Measurements from ENCODE around the gene COL18A1.

DNA sequence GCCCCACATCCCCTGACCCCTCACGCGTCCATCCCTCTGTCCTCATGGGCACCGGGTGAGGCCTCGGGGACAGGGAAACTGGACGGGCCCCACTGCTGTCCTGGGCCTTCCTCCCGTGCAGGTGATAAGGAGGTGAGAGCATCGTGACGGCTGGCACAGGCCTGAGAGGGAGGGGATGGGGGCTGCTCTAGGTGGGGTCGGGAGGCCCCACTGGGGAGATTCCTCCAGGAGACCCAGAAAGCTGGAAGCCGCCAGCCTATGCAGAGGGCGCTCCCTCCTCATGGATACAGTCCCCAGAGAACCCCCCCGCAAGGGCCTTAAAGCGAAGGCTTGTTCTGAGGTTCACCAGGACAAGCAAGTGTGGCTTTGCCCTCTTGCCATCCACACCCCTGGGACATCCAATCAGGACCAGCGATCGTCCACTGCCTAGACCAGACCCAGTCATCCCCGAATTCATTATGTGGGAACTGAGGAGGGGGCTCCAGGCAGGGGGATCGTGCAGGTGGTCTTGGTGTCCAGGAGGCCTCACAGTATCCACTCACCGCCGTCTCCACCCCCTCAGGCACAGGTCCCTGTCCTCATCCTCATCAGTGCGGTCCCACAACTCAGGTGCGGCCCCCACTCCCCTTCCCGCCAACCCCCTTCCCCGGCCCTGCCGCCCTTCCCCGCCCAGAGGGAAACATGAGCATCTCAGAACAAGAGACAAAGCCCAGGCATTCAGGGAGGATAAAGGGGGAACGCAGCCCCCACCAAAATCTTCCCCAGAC, 45.3 kb upstream of the COL18A1 start:
- TF ChIP-seq CTCF (IDR thresholded peaks at IDR 0.05; ENCODE audit: borderline replicate concordance, extremely low read depth, low read length, poor library complexity, severe bottlenecking), result no peak
- no peak for TF ChIP-seq EZH2 (IDR thresholded peaks at IDR 0.05; ENCODE audit: borderline replicate concordance, low read depth, low read length, severe bottlenecking)
